GM10266 (cell line): Measurements from ENCODE around the gene SPP1.

Experiments
- DNase-seq: peaks from one replicate; pipeline ENCODE4 v3.0.0; 2012; ENCODE audit errors: extremely low spot score
- TF ChIP-seq, protein P1 (sequence below): IDR thresholded peaks from 2 replicates; pipeline ENCODE4 v1.5.1; 2012; ENCODE audit warnings: mild to moderate bottlenecking, low read depth; ENCODE audit not compliant: control insufficient read depth, insufficient read depth; ENCODE audit errors: missing control alignments

Gene SPP1

DNA sequence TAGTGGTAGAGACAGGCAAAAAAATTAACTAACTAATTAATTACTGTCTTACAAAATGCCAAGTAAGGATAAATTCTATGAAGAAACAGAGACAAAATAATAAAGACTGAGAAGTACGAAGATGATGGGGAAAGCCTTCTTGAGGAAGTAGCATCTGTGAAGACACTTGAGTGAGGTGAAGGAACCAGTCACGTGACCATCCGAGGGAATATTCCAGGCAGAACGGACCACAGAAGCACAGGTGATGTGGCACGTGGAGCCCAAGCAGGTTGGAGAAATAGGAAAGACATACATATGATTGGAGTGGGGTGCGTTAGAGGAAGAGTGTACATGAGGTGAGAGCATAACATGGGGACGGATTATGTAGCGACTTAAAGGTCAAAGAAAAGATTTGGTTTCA lies 30.5 kb upstream of the SPP1 start:
- no peak for DNase-seq
- TF ChIP-seq, protein P1, sequence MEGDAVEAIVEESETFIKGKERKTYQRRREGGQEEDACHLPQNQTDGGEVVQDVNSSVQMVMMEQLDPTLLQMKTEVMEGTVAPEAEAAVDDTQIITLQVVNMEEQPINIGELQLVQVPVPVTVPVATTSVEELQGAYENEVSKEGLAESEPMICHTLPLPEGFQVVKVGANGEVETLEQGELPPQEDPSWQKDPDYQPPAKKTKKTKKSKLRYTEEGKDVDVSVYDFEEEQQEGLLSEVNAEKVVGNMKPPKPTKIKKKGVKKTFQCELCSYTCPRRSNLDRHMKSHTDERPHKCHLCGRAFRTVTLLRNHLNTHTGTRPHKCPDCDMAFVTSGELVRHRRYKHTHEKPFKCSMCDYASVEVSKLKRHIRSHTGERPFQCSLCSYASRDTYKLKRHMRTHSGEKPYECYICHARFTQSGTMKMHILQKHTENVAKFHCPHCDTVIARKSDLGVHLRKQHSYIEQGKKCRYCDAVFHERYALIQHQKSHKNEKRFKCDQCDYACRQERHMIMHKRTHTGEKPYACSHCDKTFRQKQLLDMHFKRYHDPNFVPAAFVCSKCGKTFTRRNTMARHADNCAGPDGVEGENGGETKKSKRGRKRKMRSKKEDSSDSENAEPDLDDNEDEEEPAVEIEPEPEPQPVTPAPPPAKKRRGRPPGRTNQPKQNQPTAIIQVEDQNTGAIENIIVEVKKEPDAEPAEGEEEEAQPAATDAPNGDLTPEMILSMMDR, result no peak

DNA sequence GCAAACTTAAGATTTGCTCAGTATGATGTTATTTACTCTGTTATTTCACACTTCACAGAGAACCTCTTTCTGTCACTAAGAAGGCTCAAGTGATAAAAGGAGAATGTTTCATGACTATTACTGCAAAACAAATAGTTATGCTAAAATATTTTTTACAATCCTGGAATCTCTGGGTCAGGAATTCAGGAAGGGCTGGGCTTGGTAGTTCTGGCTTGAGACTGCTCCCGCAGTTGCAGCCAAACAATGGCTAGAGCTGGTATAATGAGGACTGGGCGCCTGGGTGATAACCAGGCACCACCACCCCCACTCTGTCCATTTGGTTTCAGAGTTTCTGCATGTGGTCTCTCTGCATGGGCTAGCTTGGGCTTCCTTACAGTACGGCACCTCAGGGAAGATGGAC lies 28.7 kb upstream of the SPP1 start:
- TF ChIP-seq, protein P1, result no peak
- DNase-seq, result no peak

DNA sequence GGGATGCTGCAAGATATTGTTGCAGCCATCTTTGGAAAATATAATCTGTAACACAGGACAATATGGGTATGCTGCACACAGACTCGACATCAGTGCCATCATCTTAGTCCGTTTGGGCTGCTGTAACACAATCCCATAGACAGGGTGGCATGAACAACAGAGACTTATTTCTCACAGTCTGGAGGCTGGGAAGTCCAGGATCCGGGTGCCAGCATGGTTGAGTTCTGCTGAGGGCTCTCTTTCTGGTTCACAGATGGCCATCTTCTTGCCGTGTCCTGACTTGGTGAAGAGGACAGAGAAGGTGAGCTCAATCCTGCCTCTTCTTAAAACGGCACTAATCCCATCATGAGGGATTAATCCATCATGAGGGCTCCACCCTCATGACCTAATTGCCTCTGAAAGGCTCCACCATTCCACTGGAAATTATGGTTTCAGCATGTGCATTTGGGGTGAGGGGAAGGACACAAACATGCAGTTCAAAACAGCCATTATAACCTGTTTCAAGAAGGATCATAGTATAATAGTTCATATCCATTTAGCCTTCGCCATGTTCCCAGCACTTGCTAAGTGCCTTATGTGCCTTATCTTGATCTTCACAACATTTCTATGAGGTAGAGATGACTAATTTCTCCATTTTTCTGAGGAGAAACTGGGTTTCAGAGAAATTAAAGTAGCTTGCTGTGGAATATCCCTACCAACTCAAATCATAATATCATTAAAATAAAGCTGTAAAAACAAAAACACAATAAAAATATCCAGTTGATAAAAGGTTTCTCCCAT lies 27.9 kb upstream of the SPP1 start:
- DNase-seq, result no peak

DNA sequence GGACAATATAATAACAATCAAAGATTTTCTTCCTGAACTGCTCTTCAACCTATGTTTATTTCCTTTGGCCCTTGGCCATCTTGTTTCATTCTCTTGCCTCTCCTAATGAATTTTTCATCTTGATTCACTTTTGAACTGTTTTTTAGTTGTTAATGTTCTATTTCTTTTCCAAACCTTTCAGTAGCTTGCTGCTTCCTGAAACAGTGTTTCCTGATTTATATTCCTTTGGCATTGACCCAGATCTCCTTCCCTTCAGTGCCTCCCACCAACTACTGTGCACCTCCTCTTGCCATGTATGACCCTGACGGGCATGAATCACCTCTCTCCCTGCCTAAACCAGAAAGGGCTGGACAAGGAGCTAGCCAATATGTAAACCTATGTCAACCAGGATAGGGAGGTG lies 25.6 kb upstream of the SPP1 start:
- no peak for DNase-seq
- TF ChIP-seq, protein P1, result no peak

More for the DNA sequence above, 27.9 kb upstream of the SPP1 start:
- TF ChIP-seq, protein P1, result no peak

DNA sequence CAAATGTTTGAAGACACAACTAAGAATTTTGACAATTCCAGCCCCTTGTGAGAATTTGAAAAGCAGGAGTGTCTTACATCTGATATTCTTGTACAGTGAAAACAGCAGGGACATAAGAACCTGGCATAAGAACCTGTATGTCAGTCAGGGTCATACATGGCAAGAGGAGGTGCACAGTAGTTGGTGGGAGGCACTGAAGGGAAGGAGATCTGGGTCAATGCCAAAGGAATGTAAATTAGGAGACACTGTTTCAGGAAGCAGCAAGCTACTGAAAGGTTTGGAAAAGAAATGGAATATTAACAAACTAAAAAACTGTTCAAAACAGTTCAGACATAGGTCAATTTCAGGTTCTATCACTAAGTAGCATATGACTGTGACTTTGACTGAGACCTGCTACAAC lies 25.0 kb upstream of the SPP1 start:
- DNase-seq, result no peak
- TF ChIP-seq, protein P1, result no peak

DNA sequence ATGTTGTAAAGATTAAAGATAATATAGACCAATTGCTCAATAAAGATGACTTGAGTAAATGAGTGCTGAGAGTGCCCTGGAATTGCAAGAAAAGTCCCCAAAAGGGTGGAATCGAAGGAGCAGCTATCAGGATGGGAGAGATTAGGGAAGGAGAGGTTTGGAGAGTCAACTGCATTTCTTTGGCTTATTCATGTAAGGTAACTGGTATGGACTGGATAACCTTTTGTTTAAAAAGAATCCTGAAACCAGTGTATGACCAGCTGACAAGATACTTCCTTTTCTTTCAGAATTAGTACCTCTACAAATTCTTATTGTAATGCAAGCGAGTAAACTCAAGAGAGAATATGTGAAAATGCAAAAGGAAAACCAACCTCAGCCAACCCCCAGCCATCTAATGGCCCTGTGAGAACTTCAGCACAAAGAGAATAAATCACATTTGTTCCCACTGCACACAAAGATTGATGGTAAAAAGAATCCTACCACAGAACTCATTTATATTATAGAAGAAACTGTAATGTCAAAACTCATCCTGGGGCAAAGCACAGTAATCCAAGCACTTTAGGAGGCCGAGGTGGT lies 24.5 kb upstream of the SPP1 start:
- no peak for DNase-seq
- TF ChIP-seq, protein P1, result no peak

DNA sequence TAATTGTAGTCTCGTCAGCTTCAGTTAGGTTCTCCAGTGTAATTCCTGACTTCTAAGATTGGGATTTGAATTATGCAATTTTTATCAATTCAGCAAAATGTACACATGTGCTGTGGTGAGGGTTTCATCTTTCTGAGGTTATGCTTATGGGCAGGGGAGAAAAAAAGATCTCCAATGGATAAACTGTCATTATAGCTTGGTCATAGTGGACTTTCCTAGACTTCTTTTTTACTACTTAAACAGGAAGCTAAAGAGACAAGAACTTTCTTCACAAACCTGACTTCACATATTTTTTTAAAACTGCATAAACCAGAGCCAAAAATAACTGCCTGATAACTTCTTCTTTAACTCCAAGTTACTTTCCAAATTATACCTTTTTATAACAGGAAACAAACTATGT lies 21.7 kb upstream of the SPP1 start:
- TF ChIP-seq, protein P1, result no peak
- no peak for DNase-seq
